ENCODE data around the gene STYXL2. TPM values are rescaled to one million over a fixed set of nuclear protein-coding genes. Genes with fewer than 3 reads are reported as not detected.

STYXL2 gene
- total RNA-seq: 1 to 10 TPM in 1 of 4 donors, under 1 TPM in 2, not detected in 1; 0.16 to 1.4 (median 0.22) TPM

DNA sequence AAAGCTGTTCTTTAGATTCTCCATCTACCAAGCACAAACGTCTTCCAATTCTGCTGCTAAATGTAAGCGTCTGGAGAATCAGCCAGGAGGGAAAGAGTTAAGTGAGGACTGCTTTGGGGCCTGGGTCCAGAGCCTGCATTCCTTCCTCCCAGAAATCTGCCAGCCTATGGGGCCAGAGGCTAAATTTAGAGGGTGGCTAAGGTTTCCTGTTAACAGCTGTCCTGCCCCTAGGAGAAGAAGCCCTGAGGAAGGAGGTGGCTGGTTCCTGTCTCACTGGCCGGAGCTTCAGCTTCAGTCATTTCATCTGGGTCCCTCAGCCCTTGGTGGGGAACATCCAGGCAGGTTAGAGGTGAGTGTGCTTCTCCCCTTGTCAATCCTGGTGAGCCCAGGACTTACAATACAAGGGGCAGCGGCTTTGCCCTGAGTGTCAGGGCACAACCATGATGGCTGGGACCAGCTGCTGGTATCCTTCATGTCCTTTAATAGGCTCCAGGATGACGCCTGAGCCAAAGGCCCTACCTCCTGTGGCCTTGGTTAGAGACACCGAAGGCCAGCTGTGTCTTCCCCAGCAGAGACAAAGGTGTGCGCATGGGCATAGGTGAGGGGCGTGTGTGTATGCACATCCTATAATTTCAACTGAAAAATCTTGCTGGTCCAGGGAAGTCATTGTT is at the start of gene STYXL2:
Gene STYXL2 (plus strand): TSS at position 230 of the 671 bp plus-strand sequence. CDS start 775 bp downstream, outside the sequence.
- TF ChIP-seq, protein P1, sequence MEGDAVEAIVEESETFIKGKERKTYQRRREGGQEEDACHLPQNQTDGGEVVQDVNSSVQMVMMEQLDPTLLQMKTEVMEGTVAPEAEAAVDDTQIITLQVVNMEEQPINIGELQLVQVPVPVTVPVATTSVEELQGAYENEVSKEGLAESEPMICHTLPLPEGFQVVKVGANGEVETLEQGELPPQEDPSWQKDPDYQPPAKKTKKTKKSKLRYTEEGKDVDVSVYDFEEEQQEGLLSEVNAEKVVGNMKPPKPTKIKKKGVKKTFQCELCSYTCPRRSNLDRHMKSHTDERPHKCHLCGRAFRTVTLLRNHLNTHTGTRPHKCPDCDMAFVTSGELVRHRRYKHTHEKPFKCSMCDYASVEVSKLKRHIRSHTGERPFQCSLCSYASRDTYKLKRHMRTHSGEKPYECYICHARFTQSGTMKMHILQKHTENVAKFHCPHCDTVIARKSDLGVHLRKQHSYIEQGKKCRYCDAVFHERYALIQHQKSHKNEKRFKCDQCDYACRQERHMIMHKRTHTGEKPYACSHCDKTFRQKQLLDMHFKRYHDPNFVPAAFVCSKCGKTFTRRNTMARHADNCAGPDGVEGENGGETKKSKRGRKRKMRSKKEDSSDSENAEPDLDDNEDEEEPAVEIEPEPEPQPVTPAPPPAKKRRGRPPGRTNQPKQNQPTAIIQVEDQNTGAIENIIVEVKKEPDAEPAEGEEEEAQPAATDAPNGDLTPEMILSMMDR (IDR thresholded peaks at IDR 0.05; ENCODE audit: low read depth): no peak

DNA sequence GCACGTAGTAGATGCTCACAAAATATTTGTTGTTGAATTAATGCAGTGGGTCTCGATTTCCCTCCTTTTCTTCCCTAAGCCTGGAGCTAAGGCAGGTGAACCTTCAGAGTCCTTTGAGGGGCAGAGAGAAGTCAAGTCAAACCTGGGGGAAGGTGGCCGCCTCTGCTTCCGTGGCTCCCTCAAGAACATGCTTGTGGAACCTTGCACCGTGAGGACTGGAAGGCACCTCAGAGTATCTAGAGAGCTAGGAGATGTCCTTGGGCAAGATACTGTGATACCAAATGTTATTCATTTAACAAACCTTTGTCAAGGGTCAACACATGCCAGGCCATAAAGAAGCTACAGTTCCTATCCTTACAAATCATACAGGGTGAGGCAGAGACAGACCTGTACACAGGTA is 42.0 kb upstream of the STYXL2 start:
- TF ChIP-seq, protein P1 (IDR thresholded peaks at IDR 0.05; ENCODE audit: low read depth): no peak

DNA sequence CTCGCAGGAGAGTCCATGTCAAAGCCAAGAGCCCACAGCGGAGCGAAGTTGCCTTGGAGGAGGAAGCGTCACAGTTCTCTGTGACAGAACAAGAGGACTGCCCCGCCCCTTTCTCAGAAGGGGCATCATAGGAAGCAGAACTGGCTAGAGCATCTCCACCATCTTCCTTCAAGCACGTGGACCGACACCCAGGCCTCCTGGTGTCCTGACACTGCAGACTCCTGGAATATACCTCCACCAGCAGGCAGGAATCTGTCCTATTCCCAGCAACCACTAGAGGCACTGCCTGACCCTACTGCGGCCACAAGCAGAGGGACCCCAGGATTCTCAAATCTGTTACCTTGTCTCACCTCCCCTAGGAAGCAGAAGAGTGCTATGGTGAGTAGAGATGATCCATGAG is 41.5 kb upstream of the STYXL2 start:
- TF ChIP-seq, protein P1 (IDR thresholded peaks at IDR 0.05; ENCODE audit: low read depth): no peak

DNA sequence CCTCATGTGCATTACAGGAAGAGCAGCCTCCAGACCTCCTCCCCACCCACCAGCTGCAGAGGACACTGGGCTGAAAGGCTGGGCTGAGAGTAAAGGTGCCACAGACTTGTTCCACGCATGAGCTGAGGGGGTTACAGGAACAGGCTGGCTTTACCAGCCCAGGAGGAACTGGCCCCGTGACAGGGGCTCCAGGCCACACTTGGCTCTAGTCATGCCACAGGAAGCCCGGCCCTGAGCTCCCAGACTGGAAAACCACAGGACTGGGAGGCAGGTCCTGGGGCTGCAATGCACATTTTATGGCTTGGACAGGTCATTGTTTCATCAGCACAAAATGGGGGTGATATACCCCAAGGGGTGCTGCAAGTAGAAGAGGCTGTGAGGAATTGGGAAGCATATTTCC is 39.3 kb upstream of the STYXL2 start:
- TF ChIP-seq, protein P1 (IDR thresholded peaks at IDR 0.05; ENCODE audit: low read depth): no peak

DNA sequence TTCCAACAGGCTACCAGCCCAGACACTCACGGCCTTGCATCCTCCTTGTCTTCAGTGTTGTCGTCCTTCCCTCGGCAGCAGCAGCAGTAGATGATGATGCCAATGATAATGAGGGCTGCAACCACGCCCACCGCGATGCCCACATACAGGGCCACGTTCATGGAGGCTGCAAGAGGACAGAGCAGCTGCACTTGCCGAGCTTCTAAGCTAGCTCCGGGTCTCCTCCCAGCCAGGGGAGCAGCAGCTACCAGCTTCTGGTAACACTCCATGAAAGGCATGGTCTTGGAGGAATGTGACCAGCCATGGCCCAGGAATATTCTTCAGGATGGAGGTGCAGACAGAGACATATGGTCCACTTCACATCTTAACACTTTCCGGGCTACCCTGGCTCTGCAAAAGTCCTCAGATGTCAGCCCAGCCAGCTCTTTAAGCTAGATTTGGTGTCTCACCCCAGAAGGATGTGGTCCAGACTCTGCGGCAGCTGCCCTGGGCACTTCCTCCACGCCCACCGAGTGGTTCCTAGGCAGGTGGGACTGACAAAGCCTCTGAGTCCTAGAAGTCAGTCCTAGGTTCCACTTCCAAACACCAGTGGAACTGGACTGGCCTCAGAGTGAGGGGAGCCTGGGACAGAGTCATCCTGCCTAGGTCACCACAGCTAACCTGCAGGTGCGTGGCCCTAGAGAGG is 38.8 kb upstream of the STYXL2 start:
- TF ChIP-seq, protein P1 (IDR thresholded peaks at IDR 0.05; ENCODE audit: low read depth): no peak

DNA sequence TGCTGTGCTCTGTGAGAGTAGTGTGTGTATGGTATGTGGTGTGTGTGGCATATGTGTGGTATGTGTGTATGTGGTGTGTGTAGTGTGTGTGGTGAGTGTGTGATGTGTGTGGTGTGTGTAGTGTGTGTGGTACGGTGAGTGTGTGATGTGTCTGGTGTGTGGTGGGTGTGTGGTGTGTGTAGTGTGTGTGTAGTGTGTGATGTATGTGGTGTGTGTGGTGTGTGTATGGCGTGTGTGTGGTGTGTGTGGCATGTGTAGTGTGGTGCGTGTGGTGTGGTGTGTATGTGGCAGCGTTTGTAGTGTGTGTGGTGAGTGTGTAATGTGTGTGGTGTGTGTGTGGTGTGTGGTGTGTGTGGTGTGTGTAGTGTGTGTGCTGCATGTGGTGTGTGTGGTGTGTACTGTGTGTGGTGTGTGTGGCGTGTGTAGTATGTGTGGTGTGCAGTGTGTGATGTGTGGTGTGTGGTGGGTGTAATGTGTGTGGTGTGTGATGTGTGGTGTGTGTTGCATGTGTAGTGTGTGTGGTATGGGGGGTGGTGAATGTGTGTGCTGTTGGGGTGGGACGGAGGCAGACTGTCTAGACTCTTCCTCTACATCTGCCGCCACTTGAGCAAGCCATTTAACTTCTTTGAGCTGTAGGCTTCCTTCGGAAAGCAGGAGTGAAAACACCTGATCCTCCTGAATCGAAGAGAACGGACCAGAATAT is 37.2 kb upstream of the STYXL2 start:
- TF ChIP-seq, protein P1 (IDR thresholded peaks at IDR 0.05; ENCODE audit: low read depth): no peak

DNA sequence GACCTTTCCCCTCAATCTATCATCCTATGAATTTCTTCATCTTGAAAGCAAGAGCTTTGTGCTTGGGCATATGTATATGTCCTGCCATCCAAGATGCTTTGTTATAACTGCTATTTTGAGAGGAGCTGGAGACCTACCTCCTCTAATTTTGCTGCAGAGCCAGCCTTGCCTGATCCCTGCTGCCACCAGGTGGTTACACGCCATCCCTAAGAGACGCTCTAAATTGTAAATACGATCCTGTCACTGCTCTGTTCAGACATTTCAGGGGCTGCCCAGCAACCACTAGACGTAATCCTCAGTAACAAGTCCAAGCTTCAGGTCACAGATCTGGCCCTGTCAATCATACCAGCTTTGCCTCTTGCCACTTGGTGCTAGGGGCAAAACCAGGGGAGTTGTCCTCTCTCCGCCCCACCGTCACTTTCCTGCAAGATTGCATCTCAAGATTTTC is 36.6 kb upstream of the STYXL2 start:
- TF ChIP-seq, protein P1 (IDR thresholded peaks at IDR 0.05; ENCODE audit: low read depth): no peak
